WTC11 (cell line): ENCODE results near the gene AK6. TPM values are rescaled to one million over a fixed set of nuclear protein-coding genes. Genes with fewer than 3 reads are reported as not detected.
A peak's percentile ranks its signal among the peaks of the same experiment; 100 is the strongest.

ENCODE experiments used
- ATF1 ChIP-seq: sonication (generic); formaldehyde crosslinking; IDR thresholded peaks from 2 replicates; pipeline ENCODE4 v1.8.1; 2023; ENCODE audit warnings: mild to moderate bottlenecking, moderate library complexity, missing genetic modification reagents
- ATF6 ChIP-seq: sonication (generic); formaldehyde crosslinking; IDR thresholded peaks from 2 replicates; pipeline ENCODE4 v1.8.1; 2023; ENCODE audit warnings: mild to moderate bottlenecking, missing genetic modification reagents
- FOXP4 ChIP-seq: sonication (generic); formaldehyde crosslinking; IDR thresholded peaks from 2 replicates; pipeline ENCODE4 v1.8.0; 2022; ENCODE audit warnings: mild to moderate bottlenecking, missing genetic modification reagents
- GABPB1 ChIP-seq: sonication (generic); formaldehyde crosslinking; IDR thresholded peaks from 2 replicates; pipeline ENCODE4 v1.8.1; 2023; ENCODE audit warnings: mild to moderate bottlenecking, missing genetic modification reagents
- HMGA2 ChIP-seq: fragments of 250-450 bp; sonication (Bioruptor Pico); IDR thresholded peaks from 2 replicates; pipeline ENCODE4 v1.4.0; 2021; ENCODE audit warnings: mild to moderate bottlenecking, moderate library complexity
- MAX ChIP-seq: sonication (generic); formaldehyde crosslinking; IDR thresholded peaks from 2 replicates; pipeline ENCODE4 v1.8.0; 2022; ENCODE audit warnings: mild to moderate bottlenecking, missing genetic modification reagents
- NR2C2 ChIP-seq: sonication (generic); formaldehyde crosslinking; IDR thresholded peaks from 2 replicates; pipeline ENCODE4 v1.8.0; 2022; ENCODE audit warnings: mild to moderate bottlenecking, missing genetic modification reagents
- OVOL2 ChIP-seq: fragments of 250-450 bp; sonication (Bioruptor Pico); IDR thresholded peaks from 2 replicates; pipeline ENCODE4 v1.9.0; 2021; ENCODE audit warnings: mild to moderate bottlenecking, borderline replicate concordance
- RELA ChIP-seq: sonication (generic); formaldehyde crosslinking; IDR thresholded peaks from 2 replicates; pipeline ENCODE4 v1.8.1; 2022; ENCODE audit warnings: missing genetic modification reagents, mild to moderate bottlenecking, borderline replicate concordance
- SP1 ChIP-seq: sonication (generic); formaldehyde crosslinking; conservative IDR thresholded peaks from 2 replicates; pipeline ENCODE4 v1.8.1; 2022; ENCODE audit warnings: missing genetic modification reagents
- TEAD1 ChIP-seq: sonication (generic); formaldehyde crosslinking; IDR thresholded peaks from 2 replicates; pipeline ENCODE4 v1.8.0; 2022; ENCODE audit warnings: mild to moderate bottlenecking, missing genetic modification reagents
- USF1 ChIP-seq: sonication (generic); formaldehyde crosslinking; IDR thresholded peaks from 2 replicates; pipeline ENCODE4 v1.8.0; 2022; ENCODE audit warnings: mild to moderate bottlenecking, missing genetic modification reagents
- ZBTB43 ChIP-seq: sonication (generic); formaldehyde crosslinking; IDR thresholded peaks from 2 replicates; pipeline ENCODE4 v1.8.1; 2023; ENCODE audit warnings: mild to moderate bottlenecking, missing genetic modification reagents
- total RNA-seq: library from RNA; stranded (reverse); gene quantifications from 3 replicates; pipeline ENCODE4 v1.2.3, GENCODE V29; 2021
- TF ChIP-seq, protein P1 (sequence below): sonication (generic); formaldehyde crosslinking; IDR thresholded peaks from 2 replicates; pipeline ENCODE4 v1.8.0; 2023; ENCODE audit warnings: missing genetic modification reagents, mild to moderate bottlenecking, borderline replicate concordance
- TF ChIP-seq, protein P2 (sequence below): sonication (generic); formaldehyde crosslinking; IDR thresholded peaks from 2 replicates; pipeline ENCODE4 v1.8.1; 2022; ENCODE audit warnings: mild to moderate bottlenecking, moderate library complexity, missing genetic modification reagents
- TF ChIP-seq, protein P3 (sequence below): fragments of 250-450 bp; sonication (Bioruptor Pico); IDR thresholded peaks from 2 replicates; pipeline ENCODE4 v1.9.0; 2021; ENCODE audit warnings: mild to moderate bottlenecking
- TF ChIP-seq, protein P4 (sequence below): sonication (generic); formaldehyde crosslinking; IDR thresholded peaks from 2 replicates; pipeline ENCODE4 v1.8.1; 2022; ENCODE audit warnings: mild to moderate bottlenecking, missing genetic modification reagents, moderate library complexity, borderline replicate concordance
- TF ChIP-seq, protein P5 (sequence below): fragments of 250-450 bp; sonication (Bioruptor Pico); IDR thresholded peaks from 2 replicates; pipeline ENCODE4 v1.9.0; 2021; ENCODE audit warnings: mild to moderate bottlenecking, borderline replicate concordance

The AK6 gene
- total RNA-seq, 1 experiment from 2014 or later: 43.1 TPM

DNA sequence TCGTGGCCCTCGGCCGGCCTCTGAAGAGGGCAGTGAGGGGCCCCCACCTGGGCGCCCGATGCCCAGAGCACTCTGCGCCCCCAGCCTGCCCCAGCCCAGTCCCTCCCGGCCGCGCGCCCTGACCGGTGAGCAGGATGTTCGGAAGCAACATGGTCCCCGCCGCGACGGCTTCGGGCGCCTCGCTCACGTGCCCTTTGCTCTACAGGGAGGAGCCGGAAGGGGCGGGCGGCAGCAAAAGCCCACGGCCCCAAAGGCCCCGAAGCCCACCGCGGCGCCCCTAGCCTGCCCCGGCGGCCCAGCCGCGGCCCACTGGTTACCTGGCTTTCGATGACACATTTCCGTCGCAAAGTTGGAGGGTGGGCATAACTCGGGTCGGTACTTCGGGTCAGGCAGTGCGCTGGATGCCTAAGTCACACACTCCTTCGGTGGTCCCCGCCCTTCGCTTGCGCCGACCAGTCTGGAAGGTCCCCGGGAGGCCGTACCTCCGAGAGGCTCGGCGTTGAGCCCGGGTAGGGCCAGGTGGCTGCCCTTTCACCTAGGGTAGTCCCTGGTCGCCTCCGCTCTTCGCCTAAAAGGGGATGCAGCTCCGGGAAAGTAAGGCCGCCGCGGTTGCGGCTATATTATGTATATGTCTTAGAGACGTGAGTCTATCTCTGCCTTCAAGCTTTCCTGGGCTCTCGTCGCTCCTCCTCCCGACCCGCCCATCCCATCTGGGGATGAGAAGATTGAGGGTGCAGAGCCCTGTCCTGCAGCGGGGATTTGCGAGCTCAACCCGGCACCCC is at the start of gene AK6, which contains the start of the genes RAD17 and TAF9 (continued):
- TF ChIP-seq, protein P1, sequence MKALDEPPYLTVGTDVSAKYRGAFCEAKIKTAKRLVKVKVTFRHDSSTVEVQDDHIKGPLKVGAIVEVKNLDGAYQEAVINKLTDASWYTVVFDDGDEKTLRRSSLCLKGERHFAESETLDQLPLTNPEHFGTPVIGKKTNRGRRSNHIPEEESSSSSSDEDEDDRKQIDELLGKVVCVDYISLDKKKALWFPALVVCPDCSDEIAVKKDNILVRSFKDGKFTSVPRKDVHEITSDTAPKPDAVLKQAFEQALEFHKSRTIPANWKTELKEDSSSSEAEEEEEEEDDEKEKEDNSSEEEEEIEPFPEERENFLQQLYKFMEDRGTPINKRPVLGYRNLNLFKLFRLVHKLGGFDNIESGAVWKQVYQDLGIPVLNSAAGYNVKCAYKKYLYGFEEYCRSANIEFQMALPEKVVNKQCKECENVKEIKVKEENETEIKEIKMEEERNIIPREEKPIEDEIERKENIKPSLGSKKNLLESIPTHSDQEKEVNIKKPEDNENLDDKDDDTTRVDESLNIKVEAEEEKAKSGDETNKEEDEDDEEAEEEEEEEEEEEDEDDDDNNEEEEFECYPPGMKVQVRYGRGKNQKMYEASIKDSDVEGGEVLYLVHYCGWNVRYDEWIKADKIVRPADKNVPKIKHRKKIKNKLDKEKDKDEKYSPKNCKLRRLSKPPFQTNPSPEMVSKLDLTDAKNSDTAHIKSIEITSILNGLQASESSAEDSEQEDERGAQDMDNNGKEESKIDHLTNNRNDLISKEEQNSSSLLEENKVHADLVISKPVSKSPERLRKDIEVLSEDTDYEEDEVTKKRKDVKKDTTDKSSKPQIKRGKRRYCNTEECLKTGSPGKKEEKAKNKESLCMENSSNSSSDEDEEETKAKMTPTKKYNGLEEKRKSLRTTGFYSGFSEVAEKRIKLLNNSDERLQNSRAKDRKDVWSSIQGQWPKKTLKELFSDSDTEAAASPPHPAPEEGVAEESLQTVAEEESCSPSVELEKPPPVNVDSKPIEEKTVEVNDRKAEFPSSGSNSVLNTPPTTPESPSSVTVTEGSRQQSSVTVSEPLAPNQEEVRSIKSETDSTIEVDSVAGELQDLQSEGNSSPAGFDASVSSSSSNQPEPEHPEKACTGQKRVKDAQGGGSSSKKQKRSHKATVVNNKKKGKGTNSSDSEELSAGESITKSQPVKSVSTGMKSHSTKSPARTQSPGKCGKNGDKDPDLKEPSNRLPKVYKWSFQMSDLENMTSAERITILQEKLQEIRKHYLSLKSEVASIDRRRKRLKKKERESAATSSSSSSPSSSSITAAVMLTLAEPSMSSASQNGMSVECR: peak; percentile 57; the same call in 1 of the 2 replicates
- TF ChIP-seq, protein P2, sequence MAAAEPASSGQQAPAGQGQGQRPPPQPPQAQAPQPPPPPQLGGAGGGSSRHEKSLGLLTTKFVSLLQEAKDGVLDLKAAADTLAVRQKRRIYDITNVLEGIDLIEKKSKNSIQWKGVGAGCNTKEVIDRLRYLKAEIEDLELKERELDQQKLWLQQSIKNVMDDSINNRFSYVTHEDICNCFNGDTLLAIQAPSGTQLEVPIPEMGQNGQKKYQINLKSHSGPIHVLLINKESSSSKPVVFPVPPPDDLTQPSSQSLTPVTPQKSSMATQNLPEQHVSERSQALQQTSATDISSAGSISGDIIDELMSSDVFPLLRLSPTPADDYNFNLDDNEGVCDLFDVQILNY: peak; percentile 56; the same call in 1 of the 2 replicates
- 0 out of 2 replicates have a peak, but pooled peaks have one; percentile 40 for TF ChIP-seq NR2C2 (CRISPR knock-in tag)
- no peak for TF ChIP-seq OVOL2
- TF ChIP-seq USF1 (CRISPR knock-in tag): peak; percentile 95
- TF ChIP-seq, protein P3, sequence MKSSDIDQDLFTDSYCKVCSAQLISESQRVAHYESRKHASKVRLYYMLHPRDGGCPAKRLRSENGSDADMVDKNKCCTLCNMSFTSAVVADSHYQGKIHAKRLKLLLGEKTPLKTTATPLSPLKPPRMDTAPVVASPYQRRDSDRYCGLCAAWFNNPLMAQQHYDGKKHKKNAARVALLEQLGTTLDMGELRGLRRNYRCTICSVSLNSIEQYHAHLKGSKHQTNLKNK (CRISPR knock-in tag): no peak
- peak; percentile 95 for TF ChIP-seq SP1
- TF ChIP-seq, protein P4, sequence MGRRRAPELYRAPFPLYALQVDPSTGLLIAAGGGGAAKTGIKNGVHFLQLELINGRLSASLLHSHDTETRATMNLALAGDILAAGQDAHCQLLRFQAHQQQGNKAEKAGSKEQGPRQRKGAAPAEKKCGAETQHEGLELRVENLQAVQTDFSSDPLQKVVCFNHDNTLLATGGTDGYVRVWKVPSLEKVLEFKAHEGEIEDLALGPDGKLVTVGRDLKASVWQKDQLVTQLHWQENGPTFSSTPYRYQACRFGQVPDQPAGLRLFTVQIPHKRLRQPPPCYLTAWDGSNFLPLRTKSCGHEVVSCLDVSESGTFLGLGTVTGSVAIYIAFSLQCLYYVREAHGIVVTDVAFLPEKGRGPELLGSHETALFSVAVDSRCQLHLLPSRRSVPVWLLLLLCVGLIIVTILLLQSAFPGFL: 0 out of 2 replicates have a peak, but pooled peaks have one; percentile 42
- peak; percentile 91 for TF ChIP-seq MAX (CRISPR knock-in tag)
- TF ChIP-seq GABPB1 (CRISPR knock-in tag): peak; percentile 77
- peak; percentile 2; the same call in 1 of the 2 replicates for TF ChIP-seq RELA (CRISPR knock-in tag)
- TF ChIP-seq ATF1 (CRISPR knock-in tag): 0 out of 2 replicates have a peak, but pooled peaks have one; percentile 55
- TF ChIP-seq HMGA2: no peak
- TF ChIP-seq, protein P5, sequence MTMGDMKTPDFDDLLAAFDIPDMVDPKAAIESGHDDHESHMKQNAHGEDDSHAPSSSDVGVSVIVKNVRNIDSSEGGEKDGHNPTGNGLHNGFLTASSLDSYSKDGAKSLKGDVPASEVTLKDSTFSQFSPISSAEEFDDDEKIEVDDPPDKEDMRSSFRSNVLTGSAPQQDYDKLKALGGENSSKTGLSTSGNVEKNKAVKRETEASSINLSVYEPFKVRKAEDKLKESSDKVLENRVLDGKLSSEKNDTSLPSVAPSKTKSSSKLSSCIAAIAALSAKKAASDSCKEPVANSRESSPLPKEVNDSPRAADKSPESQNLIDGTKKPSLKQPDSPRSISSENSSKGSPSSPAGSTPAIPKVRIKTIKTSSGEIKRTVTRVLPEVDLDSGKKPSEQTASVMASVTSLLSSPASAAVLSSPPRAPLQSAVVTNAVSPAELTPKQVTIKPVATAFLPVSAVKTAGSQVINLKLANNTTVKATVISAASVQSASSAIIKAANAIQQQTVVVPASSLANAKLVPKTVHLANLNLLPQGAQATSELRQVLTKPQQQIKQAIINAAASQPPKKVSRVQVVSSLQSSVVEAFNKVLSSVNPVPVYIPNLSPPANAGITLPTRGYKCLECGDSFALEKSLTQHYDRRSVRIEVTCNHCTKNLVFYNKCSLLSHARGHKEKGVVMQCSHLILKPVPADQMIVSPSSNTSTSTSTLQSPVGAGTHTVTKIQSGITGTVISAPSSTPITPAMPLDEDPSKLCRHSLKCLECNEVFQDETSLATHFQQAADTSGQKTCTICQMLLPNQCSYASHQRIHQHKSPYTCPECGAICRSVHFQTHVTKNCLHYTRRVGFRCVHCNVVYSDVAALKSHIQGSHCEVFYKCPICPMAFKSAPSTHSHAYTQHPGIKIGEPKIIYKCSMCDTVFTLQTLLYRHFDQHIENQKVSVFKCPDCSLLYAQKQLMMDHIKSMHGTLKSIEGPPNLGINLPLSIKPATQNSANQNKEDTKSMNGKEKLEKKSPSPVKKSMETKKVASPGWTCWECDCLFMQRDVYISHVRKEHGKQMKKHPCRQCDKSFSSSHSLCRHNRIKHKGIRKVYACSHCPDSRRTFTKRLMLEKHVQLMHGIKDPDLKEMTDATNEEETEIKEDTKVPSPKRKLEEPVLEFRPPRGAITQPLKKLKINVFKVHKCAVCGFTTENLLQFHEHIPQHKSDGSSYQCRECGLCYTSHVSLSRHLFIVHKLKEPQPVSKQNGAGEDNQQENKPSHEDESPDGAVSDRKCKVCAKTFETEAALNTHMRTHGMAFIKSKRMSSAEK (CRISPR knock-in tag): peak; percentile 55; the same call in 1 of the 2 replicates
- TF ChIP-seq TEAD1 (CRISPR knock-in tag): peak; percentile 15; the same call in 1 of the 2 replicates
- no peak for TF ChIP-seq ATF6
- TF ChIP-seq ZBTB43 (CRISPR knock-in tag): peak; percentile 83
- TF ChIP-seq FOXP4 (CRISPR knock-in tag): no peak; the same call in 1 of the 2 replicates
